Neural cell (in vitro differentiated cells): ENCODE measurements around the gene KCNQ5. TPM values are rescaled to one million over a fixed set of nuclear protein-coding genes. Genes with fewer than 3 reads are reported as not detected.

ENCODE experiments used
- H2AFZ ChIP-seq: fragments of 200-600, 300-800 bp; sonication (generic), shearing (Covaris generic); 2 replicates; pipeline ENCODE4 v1.6.0; 2014; ENCODE audit warnings: low read depth, mild to moderate bottlenecking, antibody characterized with exemption, low read length, moderate library complexity
- H3F3A ChIP-seq: fragments of 200-600 bp; shearing (Covaris generic); 2 replicates; pipeline ENCODE4 v1.6.1; 2016; ENCODE audit warnings: mild to moderate bottlenecking, moderate library complexity, mixed read lengths, antibody characterized with exemption, low read length; ENCODE audit not compliant: insufficient read depth, poor library complexity, severe bottlenecking
- H3K27ac ChIP-seq: fragments of 200-600, 300-800 bp; sonication (generic), shearing (Covaris generic); 2 replicates; pipeline ENCODE4 v1.5.1; 2014; ENCODE audit warnings: mild to moderate bottlenecking, low read length, moderate library complexity
- H3K27me3 ChIP-seq: fragments of 300-800, 200-600 bp; sonication (generic), shearing (Covaris generic); 2 replicates; pipeline ENCODE4 v1.6.0; 2014; ENCODE audit warnings: mild to moderate bottlenecking, low read depth, low read length, moderate library complexity; ENCODE audit not compliant: insufficient read depth
- H3K36me3 ChIP-seq: fragments of 300-800, 200-600 bp; sonication (generic), shearing (Covaris generic); 2 replicates; pipeline ENCODE4 v1.5.1; 2014; ENCODE audit warnings: mild to moderate bottlenecking, antibody characterized with exemption, low read length, moderate library complexity; ENCODE audit not compliant: insufficient read depth
- H3K4me2 ChIP-seq: fragments of 300-800, 200-600 bp; sonication (generic), shearing (Covaris generic); 2 replicates; pipeline ENCODE4 v1.6.0; 2014; ENCODE audit warnings: mild to moderate bottlenecking, low read length
- H3K4me3 ChIP-seq: fragments of 300-800, 200-600 bp; sonication (generic), shearing (Covaris generic); 2 replicates; pipeline ENCODE4 v1.5.1; 2014; ENCODE audit warnings: mild to moderate bottlenecking, low read length, moderate library complexity
- H3K79me2 ChIP-seq: fragments of 200-600 bp; shearing (Covaris generic); replicated peaks from 2 replicates; pipeline ENCODE4 v1.6.0; 2014; ENCODE audit warnings: mild to moderate bottlenecking, low read length, moderate library complexity; ENCODE audit not compliant: insufficient read depth
- H3K9ac ChIP-seq: fragments of 300-800, 200-600 bp; sonication (generic), shearing (Covaris generic); 2 replicates; pipeline ENCODE4 v1.6.1; 2016; ENCODE audit warnings: mild to moderate bottlenecking, low read length, mixed read lengths
- H3K9me2 ChIP-seq: fragments of 200-600 bp; shearing (Covaris generic); 2 replicates; pipeline ENCODE4 v1.6.1; 2016; ENCODE audit warnings: mild to moderate bottlenecking, low read length, mixed read lengths; ENCODE audit not compliant: insufficient read depth
- H3K9me3 ChIP-seq: fragments of 200-600, 300-800 bp; sonication (generic), shearing (Covaris generic); 2 replicates; pipeline ENCODE4 v1.6.1; 2016; ENCODE audit warnings: mild to moderate bottlenecking, mixed run types, low read length, moderate library complexity, mixed read lengths
- H4K20me1 ChIP-seq: fragments of 200-600 bp; shearing (Covaris generic); 2 replicates; pipeline ENCODE4 v1.6.1; 2016; ENCODE audit warnings: mild to moderate bottlenecking, mixed run types; ENCODE audit not compliant: insufficient read depth
- CTCF ChIP-seq: fragments of 450-650 bp; IDR thresholded peaks from 2 replicates; pipeline ENCODE4 v1.5.1; 2014; ENCODE audit warnings: antibody characterized with exemption, mild to moderate bottlenecking, moderate library complexity; ENCODE audit not compliant: poor library complexity, severe bottlenecking
- EP300 ChIP-seq: fragments of 450-650 bp; conservative IDR thresholded peaks from 2 replicates; pipeline ENCODE4 v1.6.1; 2014; ENCODE audit warnings: antibody characterized with exemption, mild to moderate bottlenecking, moderate library complexity; ENCODE audit not compliant: poor library complexity, severe bottlenecking
- EZH2 ChIP-seq: fragments of 200-600, 300-800 bp; shearing (Covaris generic), sonication (generic); IDR thresholded peaks from 2 replicates; pipeline ENCODE4 v1.6.1; 2014; ENCODE audit warnings: antibody characterized with exemption, low read length, borderline replicate concordance, mild to moderate bottlenecking; ENCODE audit not compliant: insufficient read depth, poor library complexity, severe bottlenecking
- MXI1 ChIP-seq: fragments of 450-650 bp; conservative IDR thresholded peaks from 2 replicates; pipeline ENCODE4 v1.6.1; 2014; ENCODE audit warnings: antibody characterized with exemption, mild to moderate bottlenecking; ENCODE audit not compliant: poor library complexity, severe bottlenecking
- POLR2AphosphoS5 ChIP-seq: IDR thresholded peaks from 2 replicates; pipeline ENCODE4 v1.6.1; 2012
- RAD21 ChIP-seq: fragments of 450-650 bp; conservative IDR thresholded peaks from 2 replicates; pipeline ENCODE4 v1.6.1; 2014; ENCODE audit warnings: antibody characterized with exemption, mild to moderate bottlenecking, moderate library complexity
- REST ChIP-seq: IDR thresholded peaks from 2 replicates; pipeline ENCODE4 v1.6.1; 2012; ENCODE audit warnings: borderline replicate concordance
- SMC3 ChIP-seq: fragments of 450-650 bp; conservative IDR thresholded peaks from 2 replicates; pipeline ENCODE4 v1.6.1; 2014; ENCODE audit warnings: antibody characterized with exemption, mild to moderate bottlenecking, moderate library complexity; ENCODE audit not compliant: poor library complexity
- TAF1 ChIP-seq: IDR thresholded peaks from 2 replicates; pipeline ENCODE4 v1.6.1; 2012; ENCODE audit warnings: low read depth
- polyA plus RNA-seq: library from polyadenylated mRNA; depleted of rRNA; stranded (reverse); fragments of >200 nt; gene quantifications from 2 replicates; pipeline ENCODE4 v1.2.3, GENCODE V29; 2014

KCNQ5 gene
- polyA plus RNA-seq, 1 donor from 2014 or later = 0.30 TPM

GRCh38 chr6:72676995-72677394 is 55.1 kb downstream of the KCNQ5 start:
- no peak overlapping the region for H3K27ac ChIP-seq
- H3K9me2 ChIP-seq = no peaks in the 10 kb centered on the region
- H3K4me3 ChIP-seq = no peak overlapping the region
- no peaks in the 10 kb centered on the region for H3K79me2 ChIP-seq
- H4K20me1 ChIP-seq = no peaks in the 10 kb centered on the region
- no peak overlapping the region for H3K4me2 ChIP-seq
- H3K36me3 ChIP-seq = no peaks in the 10 kb centered on the region
- no peaks in the 10 kb centered on the region for H3K27me3 ChIP-seq
- H3K9me3 ChIP-seq = no peaks in the 10 kb centered on the region
- no peak overlapping the region for H2AFZ ChIP-seq
- TF ChIP-seq EP300 = no peak
- TF ChIP-seq TAF1 = no peak
- TF ChIP-seq REST = no peak
- TF ChIP-seq EZH2 = no peak
- H3K9ac ChIP-seq = no peak overlapping the region
- H3F3A ChIP-seq = no peaks in the 10 kb centered on the region

GRCh38 chr6:72677740-72678139 is 55.9 kb downstream of the KCNQ5 start:
- Histone ChIP-seq H3F3A (no peaks in the 10 kb centered on the region), H2AFZ (no peak overlapping the region), H3K4me2 (no peak overlapping the region), H3K36me3 (no peaks in the 10 kb centered on the region), H3K9ac (no peak overlapping the region), H3K9me2 (no peaks in the 10 kb centered on the region), H3K79me2 (no peaks in the 10 kb centered on the region), H4K20me1 (no peaks in the 10 kb centered on the region), H3K27me3 (no peaks in the 10 kb centered on the region), H3K4me3 (no peak overlapping the region), H3K27ac (no peak overlapping the region), H3K9me3 (no peaks in the 10 kb centered on the region)
- TF ChIP-seq EP300 (no peak), SMC3 (no peak)

- no peaks in the 10 kb centered on the region for H3K9me3 ChIP-seq
- no peaks in the 10 kb centered on the region for H3K79me2 ChIP-seq
- no peaks in the 10 kb centered on the region for H3K27me3 ChIP-seq
- no peak overlapping the region for H3K9ac ChIP-seq
- no peak overlapping the region for H3K4me3 ChIP-seq
- no peaks in the 10 kb centered on the region for H3K9me2 ChIP-seq
- H4K20me1 ChIP-seq = no peaks in the 10 kb centered on the region
- H3F3A ChIP-seq = no peaks in the 10 kb centered on the region
- no peak overlapping the region for H2AFZ ChIP-seq
- no peak overlapping the region for H3K4me2 ChIP-seq
- TF ChIP-seq SMC3 = no peak
- TF ChIP-seq POLR2AphosphoS5 = no peak
- no peak for TF ChIP-seq MXI1
- no peak for TF ChIP-seq EP300
- TF ChIP-seq TAF1 = no peak
- TF ChIP-seq EZH2 = no peak
- TF ChIP-seq REST = no peak
- TF ChIP-seq CTCF = no peak
- no peak for TF ChIP-seq RAD21
- no peaks in the 10 kb centered on the region for H3K36me3 ChIP-seq
- H3K27ac ChIP-seq = no peak overlapping the region
Measured at GRCh38 chr6:72683797-72684196, 61.9 kb downstream of the KCNQ5 start.
